Neutrophil (primary cell): Measurements from ENCODE around the gene TAB2.

Source experiments
- H3K27ac ChIP-seq: fragments of 200-600 bp; sonication (generic); 2 replicates; pipeline ENCODE4 v1.5.1; 2016; ENCODE audit warnings: mild to moderate bottlenecking, moderate library complexity
- H3K27me3 ChIP-seq: fragments of 200-600 bp; sonication (generic); 2 replicates; pipeline ENCODE4 v1.6.0; 2016; ENCODE audit warnings: mild to moderate bottlenecking
- H3K36me3 ChIP-seq: fragments of 200-600 bp; sonication (generic); 2 replicates; pipeline ENCODE4 v1.5.1; 2017
- H3K4me1 ChIP-seq, 2 experiments: fragments of 200-600 bp in 1 of 2; sonication (generic) in 1 of 2; 1 replicate in 1 of 2; 2 replicates in 1 of 2; pipeline versions ENCODE4 v1.5.1 to v1.6.1; 2013 to 2016; ENCODE audit warnings: low read depth in 1 of 2, low read length in 1 of 2, mild to moderate bottlenecking in 1 of 2, moderate library complexity in 1 of 2; ENCODE audit not compliant: control insufficient read depth in 1 of 2, insufficient read depth in 1 of 2
- H3K4me3 ChIP-seq, 2 experiments: fragments of 200-600 bp in 1 of 2; sonication (generic) in 1 of 2; 1 replicate in 1 of 2; 2 replicates in 1 of 2; pipeline ENCODE4 v1.5.1; 2013 to 2016; ENCODE audit warnings: low read depth in 1 of 2, low read length in 1 of 2, mild to moderate bottlenecking in 1 of 2, moderate library complexity in 1 of 2
- H3K9me3 ChIP-seq: fragments of 200-600 bp; sonication (generic); 2 replicates; pipeline ENCODE4 v1.5.1; 2016
- TF ChIP-seq, protein P1 (sequence below): fragments of 200-600 bp; sonication (generic); IDR thresholded peaks from 2 replicates; pipeline ENCODE4 v1.5.1; 2016; ENCODE audit warnings: antibody characterized with exemption

Gene TAB2

GRCh38 chr6:149311293-149311692, 6.2 kb upstream of the TAB2 start:
- no peak overlapping the region for H3K27ac ChIP-seq
- H3K4me3 ChIP-seq: no peak overlapping the region
- no peaks in the 10 kb centered on the region for H3K36me3 ChIP-seq
- TF ChIP-seq, protein P1, sequence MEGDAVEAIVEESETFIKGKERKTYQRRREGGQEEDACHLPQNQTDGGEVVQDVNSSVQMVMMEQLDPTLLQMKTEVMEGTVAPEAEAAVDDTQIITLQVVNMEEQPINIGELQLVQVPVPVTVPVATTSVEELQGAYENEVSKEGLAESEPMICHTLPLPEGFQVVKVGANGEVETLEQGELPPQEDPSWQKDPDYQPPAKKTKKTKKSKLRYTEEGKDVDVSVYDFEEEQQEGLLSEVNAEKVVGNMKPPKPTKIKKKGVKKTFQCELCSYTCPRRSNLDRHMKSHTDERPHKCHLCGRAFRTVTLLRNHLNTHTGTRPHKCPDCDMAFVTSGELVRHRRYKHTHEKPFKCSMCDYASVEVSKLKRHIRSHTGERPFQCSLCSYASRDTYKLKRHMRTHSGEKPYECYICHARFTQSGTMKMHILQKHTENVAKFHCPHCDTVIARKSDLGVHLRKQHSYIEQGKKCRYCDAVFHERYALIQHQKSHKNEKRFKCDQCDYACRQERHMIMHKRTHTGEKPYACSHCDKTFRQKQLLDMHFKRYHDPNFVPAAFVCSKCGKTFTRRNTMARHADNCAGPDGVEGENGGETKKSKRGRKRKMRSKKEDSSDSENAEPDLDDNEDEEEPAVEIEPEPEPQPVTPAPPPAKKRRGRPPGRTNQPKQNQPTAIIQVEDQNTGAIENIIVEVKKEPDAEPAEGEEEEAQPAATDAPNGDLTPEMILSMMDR: no peak
- no peaks in the 10 kb centered on the region for H3K27me3 ChIP-seq
- no peaks in the 10 kb centered on the region for H3K9me3 ChIP-seq
- H3K4me1 ChIP-seq: peaks cover 8 to 9% of the 10 kb centered on the region in 2 experiments

GRCh38 chr6:149311766-149312165, 5.7 kb upstream of the TAB2 start:
- peaks cover 10 to 11% of the 10 kb centered on the region in 2 experiments for H3K4me1 ChIP-seq

GRCh38 chr6:149313070-149313469, 4.4 kb upstream of the TAB2 start:
- H3K9me3 ChIP-seq: no peaks in the 10 kb centered on the region
- no peaks in the 10 kb centered on the region for H3K36me3 ChIP-seq
- H3K4me3 ChIP-seq: no peak overlapping the region
- no peak overlapping the region for H3K27ac ChIP-seq
- peaks cover 10 to 11% of the 10 kb centered on the region in 2 experiments for H3K4me1 ChIP-seq
- no peaks in the 10 kb centered on the region for H3K27me3 ChIP-seq
- TF ChIP-seq, protein P1: no peak

More at GRCh38 chr6:149311766-149312165, 5.7 kb upstream of the TAB2 start:
- Histone ChIP-seq H3K36me3 (no peaks in the 10 kb centered on the region), H3K27ac (no peak overlapping the region), H3K27me3 (no peaks in the 10 kb centered on the region), H3K4me3 (no peak overlapping the region), H3K9me3 (no peaks in the 10 kb centered on the region)
- TF ChIP-seq, protein P1: no peak

- Histone ChIP-seq H3K9me3 (no peaks in the 10 kb centered on the region), H3K4me1 (peaks cover 10 to 16% of the 10 kb centered on the region in 2 experiments), H3K27me3 (no peaks in the 10 kb centered on the region), H3K27ac (no peak overlapping the region), H3K36me3 (no peaks in the 10 kb centered on the region), H3K4me3 (no peak overlapping the region)
- TF ChIP-seq, protein P1: no peak
These were observed 3.7 kb upstream of the TAB2 start for GRCh38 chr6:149313861-149314260.

DNA sequence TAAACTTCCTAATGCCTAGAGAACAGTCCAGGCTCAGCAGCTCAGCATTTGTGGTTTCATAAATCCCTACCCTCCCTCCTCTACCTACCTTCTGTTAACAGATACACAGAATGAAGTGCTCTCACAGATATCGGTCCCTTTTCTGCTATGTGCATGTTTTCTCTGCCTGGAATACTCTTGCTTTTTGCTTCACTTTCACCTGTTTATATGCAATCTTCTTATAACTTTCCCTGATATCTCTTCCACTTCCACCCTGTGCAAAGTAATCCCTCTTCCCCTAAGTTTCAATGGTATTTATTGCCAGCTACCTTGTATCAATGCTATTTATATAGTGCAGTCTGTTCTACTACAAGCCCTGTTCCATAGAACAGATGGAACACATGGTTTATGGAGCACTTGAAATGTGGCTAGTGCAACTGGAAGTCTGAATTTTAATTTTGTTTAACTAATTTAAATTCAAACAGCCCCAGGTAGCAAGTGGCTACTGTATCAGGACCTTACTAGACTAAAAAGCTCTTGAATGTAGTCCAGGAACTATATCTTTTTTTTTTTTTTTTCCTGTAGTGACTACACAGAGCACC, 3.1 kb upstream of the TAB2 start:
- H3K36me3 ChIP-seq: no peaks in the 10 kb centered on the region
- no peak overlapping the region for H3K27ac ChIP-seq
- no peaks in the 10 kb centered on the region for H3K9me3 ChIP-seq
- no peak overlapping the region for H3K4me3 ChIP-seq
- H3K27me3 ChIP-seq: no peaks in the 10 kb centered on the region
- H3K4me1 ChIP-seq: peaks cover 12 to 21% of the 10 kb centered on the region in 2 experiments
- TF ChIP-seq, protein P1: no peak
